H9 (cell line): ENCODE results near the gene BDH1. TPM values are rescaled to one million over a fixed set of nuclear protein-coding genes. Genes with fewer than 3 reads are reported as not detected.

Experiments
- DNase-seq: peaks from one replicate; pipeline ENCODE4 v3.0.0-alpha.2; 2017
- H2AFZ ChIP-seq: one replicate; pipeline ENCODE4 v1.6.1; 2013; ENCODE audit warnings: mild to moderate bottlenecking, low read length, control low read depth, moderate library complexity
- H2AK5ac ChIP-seq: 2 replicates; pipeline ENCODE4 v1.6.1; 2013; ENCODE audit warnings: low read length, control low read depth, mixed read lengths; ENCODE audit not compliant: insufficient read length
- H2BK120ac ChIP-seq: one replicate; pipeline ENCODE4 v1.6.1; 2013; ENCODE audit warnings: low read depth, mild to moderate bottlenecking, low read length, control low read depth, inconsistent platforms; ENCODE audit not compliant: poor library complexity, severe bottlenecking
- H2BK12ac ChIP-seq: 2 replicates; pipeline ENCODE4 v1.6.1; 2013; ENCODE audit warnings: low read length, control low read depth, mixed read lengths, low read depth; ENCODE audit not compliant: insufficient read length
- H2BK15ac ChIP-seq: 2 replicates; pipeline ENCODE4 v1.6.1; 2013; ENCODE audit warnings: low read depth, low read length, control low read depth
- H2BK20ac ChIP-seq: one replicate; pipeline ENCODE4 v1.6.1; 2013; ENCODE audit warnings: low read depth, mild to moderate bottlenecking, low read length, control low read depth, inconsistent platforms; ENCODE audit not compliant: poor library complexity, severe bottlenecking
- H2BK5ac ChIP-seq: 2 replicates; pipeline ENCODE4 v1.6.1; 2013; ENCODE audit warnings: low read length, control low read depth, mixed read lengths; ENCODE audit not compliant: insufficient read length
- H3K14ac ChIP-seq: 2 replicates; pipeline ENCODE4 v1.6.1; 2013; ENCODE audit warnings: low read length, control low read depth; ENCODE audit not compliant: insufficient read depth
- H3K18ac ChIP-seq: 2 replicates; pipeline ENCODE4 v1.6.1; 2013; ENCODE audit warnings: low read depth, mild to moderate bottlenecking, mixed read lengths, low read length, control low read depth; ENCODE audit not compliant: insufficient read length
- H3K23ac ChIP-seq: 2 replicates; pipeline ENCODE4 v1.6.1; 2013; ENCODE audit warnings: low read length, control low read depth, mixed read lengths, low read depth; ENCODE audit not compliant: insufficient read length
- H3K23me2 ChIP-seq: 2 replicates; pipeline ENCODE4 v1.6.1; 2013; ENCODE audit warnings: low read depth, mild to moderate bottlenecking, mixed read lengths, low read length, control low read depth; ENCODE audit not compliant: insufficient read length, poor library complexity, severe bottlenecking
- H3K27ac ChIP-seq: 2 replicates; pipeline ENCODE4 v1.5.1; 2013; ENCODE audit warnings: low read length, control low read depth, mixed read lengths, low read depth; ENCODE audit not compliant: insufficient read length
- H3K27me3 ChIP-seq: 2 replicates; pipeline ENCODE4 v1.6.1; 2013; ENCODE audit warnings: low read length, control low read depth, inconsistent platforms; ENCODE audit not compliant: insufficient read depth
- H3K4ac ChIP-seq: 2 replicates; pipeline ENCODE4 v1.6.1; 2013; ENCODE audit warnings: low read depth, mild to moderate bottlenecking, control low read depth, inconsistent platforms, low read length, moderate library complexity
- H3K4me1 ChIP-seq: 2 replicates; pipeline ENCODE4 v1.6.1; 2013; ENCODE audit warnings: low read length, control low read depth, inconsistent platforms; ENCODE audit not compliant: insufficient read depth
- H3K4me2 ChIP-seq: 2 replicates; pipeline ENCODE4 v1.6.1; 2013; ENCODE audit warnings: low read length, control low read depth, mixed read lengths; ENCODE audit not compliant: insufficient read length, insufficient read depth
- H3K56ac ChIP-seq: 2 replicates; pipeline ENCODE4 v1.6.1; 2013; ENCODE audit warnings: low read depth, mild to moderate bottlenecking, mixed read lengths, low read length, control low read depth; ENCODE audit not compliant: insufficient read length
- H3K79me1 ChIP-seq: 2 replicates; pipeline ENCODE4 v1.6.1; 2013; ENCODE audit warnings: low read depth, mild to moderate bottlenecking, moderate library complexity, low read length, control low read depth, inconsistent platforms; ENCODE audit not compliant: insufficient read depth, poor library complexity, severe bottlenecking
- H3K79me2 ChIP-seq: 2 replicates; pipeline ENCODE4 v1.6.1; 2013; ENCODE audit warnings: low read length, control low read depth, inconsistent platforms; ENCODE audit not compliant: insufficient read depth
- H3K9ac ChIP-seq: 2 replicates; pipeline ENCODE4 v1.6.1; 2013; ENCODE audit warnings: low read length, control low read depth, mixed read lengths; ENCODE audit not compliant: insufficient read length; ENCODE audit errors: extremely low read depth
- H3K9me3 ChIP-seq: one replicate; pipeline ENCODE4 v1.6.1; 2013; ENCODE audit warnings: low read depth, low read length, inconsistent platforms; ENCODE audit not compliant: control insufficient read depth
- H3T11ph ChIP-seq: one replicate; pipeline ENCODE4 v1.6.1; 2013; ENCODE audit warnings: mild to moderate bottlenecking, low read length, control low read depth, inconsistent platforms
- H4K20me1 ChIP-seq: one replicate; pipeline ENCODE4 v1.6.1; 2013; ENCODE audit not compliant: control insufficient read depth, insufficient read length, insufficient read depth
- H4K5ac ChIP-seq: 2 replicates; pipeline ENCODE4 v1.6.1; 2013; ENCODE audit warnings: low read depth, mild to moderate bottlenecking, mixed read lengths, low read length, control low read depth; ENCODE audit not compliant: insufficient read length
- H4K8ac ChIP-seq: replicated peaks from 2 replicates; pipeline ENCODE4 v1.6.1; 2013; ENCODE audit warnings: low read length, control low read depth, mixed read lengths, low read depth; ENCODE audit not compliant: insufficient read length
- H4K91ac ChIP-seq: 2 replicates; pipeline ENCODE4 v1.6.1; 2013; ENCODE audit warnings: low read depth, mild to moderate bottlenecking, moderate library complexity, mixed read lengths, low read length, control low read depth; ENCODE audit not compliant: insufficient read length
- H3K27ac Mint-ChIP-seq, 3 experiments: 2 replicates in 2 of 3; 3 replicates in 1 of 3; pipeline ENCODE4 v1.8.0; 2020 to 2021; ENCODE audit warnings: mixed read lengths in 3 of 3, mild to moderate bottlenecking in 1 of 3, moderate library complexity in 1 of 3
- H3K27me3 Mint-ChIP-seq: 2 replicates; pipeline ENCODE4 v1.8.0; 2021; ENCODE audit warnings: low read depth, mild to moderate bottlenecking, moderate library complexity, mixed read lengths
- H3K36me3 Mint-ChIP-seq, 3 experiments: 2 replicates in 2 of 3; 3 replicates in 1 of 3; pipeline ENCODE4 v1.8.0; 2020 to 2021; ENCODE audit warnings: low read depth in 3 of 3, mixed read lengths in 3 of 3; ENCODE audit not compliant: insufficient read depth in 1 of 3
- H3K4me1 Mint-ChIP-seq, 2 experiments: 2 replicates each; pipeline ENCODE4 v1.8.0; 2020; ENCODE audit warnings: mixed read lengths in 2 of 2
- H3K4me3 Mint-ChIP-seq, 2 experiments: 2 replicates in 1 of 2; 3 replicates in 1 of 2; pipeline ENCODE4 v1.8.0; 2020 to 2021; ENCODE audit warnings: mild to moderate bottlenecking in 2 of 2, mixed read lengths in 2 of 2, moderate library complexity in 1 of 2
- H3K9me3 Mint-ChIP-seq, 2 experiments: 2 replicates in 1 of 2; 3 replicates in 1 of 2; pipeline ENCODE4 v1.8.0; 2020; ENCODE audit warnings: mild to moderate bottlenecking in 2 of 2, mixed read lengths in 2 of 2, moderate library complexity in 1 of 2
- WGBS: extraction: QIAGEN DNeasy Blood & Tissue Kit; methylation state at CpG from one replicate; pipeline ENCODE4 v1.1.7; 2013; ENCODE audit warnings: missing lambda C conversion rate, low lambda C conversion rate, mixed read lengths; ENCODE audit not compliant: insufficient read length; ENCODE audit errors: extremely low coverage; 5-methylcytosine and 5-hydroxymethylcytosine counted together
- total RNA-seq: library from RNA; stranded (reverse); gene quantifications from 2 replicates; pipeline ENCODE4 v1.2.1, GENCODE V29; 2021
- TF ChIP-seq, protein P1 (sequence below): fragments of 200-600 bp; sonication (generic); conservative IDR thresholded peaks from 3 replicates; pipeline ENCODE4 v1.8.0; 2021; ENCODE audit warnings: antibody characterized with exemption, mild to moderate bottlenecking

Gene BDH1
- total RNA-seq, 1 experiment from 2014 or later = 23.8 TPM

DNA sequence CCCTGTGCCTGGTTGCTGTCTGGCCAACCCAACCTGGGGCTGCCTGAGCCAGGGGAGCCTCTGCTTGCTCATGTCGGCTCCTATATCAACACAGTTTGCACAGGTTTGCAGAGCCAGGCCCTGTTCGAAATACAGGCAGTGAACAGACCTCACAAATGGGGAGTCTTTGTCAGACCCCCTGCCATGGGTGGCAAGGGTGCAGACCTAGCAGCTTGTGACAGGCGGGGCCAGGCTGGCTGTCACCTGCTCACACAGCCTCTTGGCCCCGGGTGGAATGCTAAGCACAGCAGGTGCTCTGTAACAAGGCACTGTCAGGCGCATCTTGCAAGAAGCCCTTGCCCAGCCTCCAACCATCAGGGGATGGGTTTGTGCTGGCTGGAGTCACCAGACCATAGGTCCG lies 47.3 kb downstream of the BDH1 start:
- no peak overlapping the region for H4K5ac ChIP-seq
- no peak overlapping the region for H2BK12ac ChIP-seq
- no peak overlapping the region for H3K4ac ChIP-seq
- H3K23ac ChIP-seq = no peak overlapping the region
- H3K79me2 ChIP-seq = no peaks in the 10 kb centered on the region
- no peaks in the 10 kb centered on the region for H3K9me3 Mint-ChIP-seq
- no peak overlapping the region for H2BK15ac ChIP-seq
- no peaks in the 10 kb centered on the region for H3K4me1 ChIP-seq
- H3K4me2 ChIP-seq = no peak overlapping the region
- no peak overlapping the region for H3K56ac ChIP-seq
- H3K4me3 Mint-ChIP-seq = no peak overlapping the region
- no peak overlapping the region for H2BK120ac ChIP-seq
- no peaks in the 10 kb centered on the region for H3K9me3 ChIP-seq
- no peak overlapping the region for H2BK5ac ChIP-seq
- H3T11ph ChIP-seq = no peak overlapping the region
- H4K8ac ChIP-seq = no peak overlapping the region
- no peak for DNase-seq
- peaks cover 7% of the 10 kb centered on the region for H3K23me2 ChIP-seq
- no peak overlapping the region for H3K14ac ChIP-seq
- no peaks in the 10 kb centered on the region for H3K79me1 ChIP-seq
- H2BK20ac ChIP-seq = no peak overlapping the region
- no peak overlapping the region for H2AK5ac ChIP-seq
- H3K27ac Mint-ChIP-seq = peak overlapping the region in 1 of 3 experiments; percentile 92; a peak in 1 of 7 replicates
- H3K27me3 ChIP-seq = no peaks in the 10 kb centered on the region
- no peak overlapping the region for H4K91ac ChIP-seq
- H3K36me3 Mint-ChIP-seq = peaks cover 3 to 7% (median 7%) of the 10 kb centered on the region in 3 experiments; a peak in 6 of 7 replicates
- no peaks in the 10 kb centered on the region for H4K20me1 ChIP-seq
- H3K27me3 Mint-ChIP-seq = peaks cover 12% of the 10 kb centered on the region
- no peak overlapping the region for H3K18ac ChIP-seq
- WGBS = no CpG with 5 or more reads among the region's 6 CpGs
- H2AFZ ChIP-seq = no peak overlapping the region
- TF ChIP-seq, protein P1, sequence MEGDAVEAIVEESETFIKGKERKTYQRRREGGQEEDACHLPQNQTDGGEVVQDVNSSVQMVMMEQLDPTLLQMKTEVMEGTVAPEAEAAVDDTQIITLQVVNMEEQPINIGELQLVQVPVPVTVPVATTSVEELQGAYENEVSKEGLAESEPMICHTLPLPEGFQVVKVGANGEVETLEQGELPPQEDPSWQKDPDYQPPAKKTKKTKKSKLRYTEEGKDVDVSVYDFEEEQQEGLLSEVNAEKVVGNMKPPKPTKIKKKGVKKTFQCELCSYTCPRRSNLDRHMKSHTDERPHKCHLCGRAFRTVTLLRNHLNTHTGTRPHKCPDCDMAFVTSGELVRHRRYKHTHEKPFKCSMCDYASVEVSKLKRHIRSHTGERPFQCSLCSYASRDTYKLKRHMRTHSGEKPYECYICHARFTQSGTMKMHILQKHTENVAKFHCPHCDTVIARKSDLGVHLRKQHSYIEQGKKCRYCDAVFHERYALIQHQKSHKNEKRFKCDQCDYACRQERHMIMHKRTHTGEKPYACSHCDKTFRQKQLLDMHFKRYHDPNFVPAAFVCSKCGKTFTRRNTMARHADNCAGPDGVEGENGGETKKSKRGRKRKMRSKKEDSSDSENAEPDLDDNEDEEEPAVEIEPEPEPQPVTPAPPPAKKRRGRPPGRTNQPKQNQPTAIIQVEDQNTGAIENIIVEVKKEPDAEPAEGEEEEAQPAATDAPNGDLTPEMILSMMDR = no peak
- H3K27ac ChIP-seq = no peak overlapping the region
- no peak overlapping the region for H3K9ac ChIP-seq
- peaks cover 9 to 20% of the 10 kb centered on the region in 2 experiments for H3K4me1 Mint-ChIP-seq
